WTC11 (cell line): ENCODE results near the gene PLXNB1. TPM values are rescaled to one million over a fixed set of nuclear protein-coding genes. Genes with fewer than 3 reads are reported as not detected.

ENCODE experiments used
- ATAC-seq: fragments of 200-7000 bp; cut with Tn5 transposase; 2 replicates; pipeline ENCODE4 v1.10.0; 2021; ENCODE audit warnings: mild to moderate bottlenecking, moderate library complexity
- CTCF ChIA-PET: fragments of 300-600 bp; sonication (Branson Sonifier 250); formaldehyde crosslinking; loops from one replicate; lab custom pipeline; 2021; ENCODE audit warnings: antibody characterized with exemption; lab: Charles Lee
- POLR2A ChIA-PET: fragments of 350-600 bp; sonication (Branson Sonifier 250); formaldehyde crosslinking; loops from one replicate; lab custom pipeline; 2021; ENCODE audit warnings: antibody characterized with exemption; lab: Charles Lee
- DNase-seq: peaks from one replicate; pipeline ENCODE4 v3.0.0; 2021; ENCODE audit warnings: low spot score
- H3K27ac Mint-ChIP-seq: 2 replicates; pipeline ENCODE4 v1.8.0; 2021; ENCODE audit warnings: mixed read lengths
- H3K27me3 Mint-ChIP-seq: 2 replicates; pipeline ENCODE4 v1.8.0; 2021; ENCODE audit warnings: low read depth, mild to moderate bottlenecking, moderate library complexity, mixed read lengths
- H3K36me3 Mint-ChIP-seq: 2 replicates; pipeline ENCODE4 v1.8.0; 2021; ENCODE audit warnings: mixed read lengths
- H3K4me1 Mint-ChIP-seq: 2 replicates; pipeline ENCODE4 v1.8.0; 2022; ENCODE audit warnings: mixed read lengths
- H3K4me3 Mint-ChIP-seq: 2 replicates; pipeline ENCODE4 v1.8.0; 2021; ENCODE audit warnings: mild to moderate bottlenecking, moderate library complexity, mixed read lengths
- H3K9me3 Mint-ChIP-seq: 2 replicates; pipeline ENCODE4 v1.8.0; 2021; ENCODE audit warnings: mixed read lengths
- CBFB ChIP-seq: sonication (generic); formaldehyde crosslinking; IDR thresholded peaks from 2 replicates; pipeline ENCODE4 v1.8.1; 2022; ENCODE audit warnings: mild to moderate bottlenecking, low read depth, missing genetic modification reagents
- E2F5 ChIP-seq: sonication (generic); formaldehyde crosslinking; IDR thresholded peaks from 2 replicates; pipeline ENCODE4 v1.8.1; 2022; ENCODE audit warnings: mild to moderate bottlenecking, moderate library complexity, missing genetic modification reagents
- ERG ChIP-seq: fragments of 250-450 bp; sonication (Bioruptor Pico); IDR thresholded peaks from 2 replicates; pipeline ENCODE4 v1.8.0; 2021; ENCODE audit warnings: mild to moderate bottlenecking
- ESRRA ChIP-seq: sonication (generic); formaldehyde crosslinking; IDR thresholded peaks from 2 replicates; pipeline ENCODE4 v1.8.1; 2022; ENCODE audit warnings: mild to moderate bottlenecking, missing genetic modification reagents, borderline replicate concordance
- FOXJ3 ChIP-seq: sonication (generic); formaldehyde crosslinking; IDR thresholded peaks from 2 replicates; pipeline ENCODE4 v1.9.0; 2021; ENCODE audit warnings: missing genetic modification reagents, mild to moderate bottlenecking, borderline replicate concordance
- GABPB1 ChIP-seq: sonication (generic); formaldehyde crosslinking; IDR thresholded peaks from 2 replicates; pipeline ENCODE4 v1.8.1; 2023; ENCODE audit warnings: mild to moderate bottlenecking, missing genetic modification reagents
- KAT7 ChIP-seq: sonication (generic); formaldehyde crosslinking; IDR thresholded peaks from 2 replicates; pipeline ENCODE4 v1.8.1; 2023; ENCODE audit warnings: missing genetic modification reagents, mild to moderate bottlenecking, borderline replicate concordance
- MYBL2 ChIP-seq: sonication (generic); formaldehyde crosslinking; IDR thresholded peaks from 2 replicates; pipeline ENCODE4 v1.8.1; 2023; ENCODE audit warnings: mild to moderate bottlenecking, moderate library complexity, missing genetic modification reagents
- NFYB ChIP-seq: sonication (generic); formaldehyde crosslinking; conservative IDR thresholded peaks from 2 replicates; pipeline ENCODE4 v1.8.0; 2022; ENCODE audit warnings: low read depth, missing genetic modification reagents
- NR1H2 ChIP-seq: sonication (generic); formaldehyde crosslinking; IDR thresholded peaks from 2 replicates; pipeline ENCODE4 v1.9.0; 2021; ENCODE audit warnings: mild to moderate bottlenecking, moderate library complexity, missing genetic modification reagents
- NR2C2 ChIP-seq: sonication (generic); formaldehyde crosslinking; IDR thresholded peaks from 2 replicates; pipeline ENCODE4 v1.8.0; 2022; ENCODE audit warnings: mild to moderate bottlenecking, missing genetic modification reagents
- SMAD4 ChIP-seq: sonication (generic); formaldehyde crosslinking; IDR thresholded peaks from 2 replicates; pipeline ENCODE4 v1.8.0; 2022; ENCODE audit warnings: mild to moderate bottlenecking, missing genetic modification reagents
- STAT6 ChIP-seq: sonication (generic); formaldehyde crosslinking; conservative IDR thresholded peaks from 2 replicates; pipeline ENCODE4 v1.8.1; 2023; ENCODE audit warnings: mild to moderate bottlenecking, low read depth, missing genetic modification reagents, moderate library complexity
- TEAD4 ChIP-seq: sonication (generic); formaldehyde crosslinking; IDR thresholded peaks from 2 replicates; pipeline ENCODE4 v1.8.0; 2022; ENCODE audit warnings: mild to moderate bottlenecking, missing genetic modification reagents
- TP53 ChIP-seq: sonication (generic); formaldehyde crosslinking; IDR thresholded peaks from 2 replicates; pipeline ENCODE4 v1.8.1; 2023; ENCODE audit warnings: mild to moderate bottlenecking, missing genetic modification reagents
- USF2 ChIP-seq: sonication (generic); formaldehyde crosslinking; IDR thresholded peaks from 2 replicates; pipeline ENCODE4 v1.8.1; 2023; ENCODE audit warnings: mild to moderate bottlenecking, missing genetic modification reagents, moderate library complexity
- ZNF396 ChIP-seq: fragments of 250-450 bp; sonication (Bioruptor Pico); IDR thresholded peaks from 2 replicates; pipeline ENCODE4 v1.8.0; 2021; ENCODE audit warnings: mild to moderate bottlenecking, moderate library complexity, borderline replicate concordance
- total RNA-seq: library from RNA; stranded (reverse); gene quantifications from 3 replicates; pipeline ENCODE4 v1.2.3, GENCODE V29; 2021
- TF ChIP-seq, protein P1 (sequence below): sonication (generic); formaldehyde crosslinking; IDR thresholded peaks from 2 replicates; pipeline ENCODE4 v1.8.0; 2023; ENCODE audit warnings: mild to moderate bottlenecking, missing genetic modification reagents
- TF ChIP-seq, protein P2 (sequence below): sonication (generic); formaldehyde crosslinking; IDR thresholded peaks from 2 replicates; pipeline ENCODE4 v1.8.0; 2022; ENCODE audit warnings: mild to moderate bottlenecking, missing genetic modification reagents

Gene PLXNB1
- total RNA-seq, 1 experiment from 2014 or later: 143 TPM

DNA sequence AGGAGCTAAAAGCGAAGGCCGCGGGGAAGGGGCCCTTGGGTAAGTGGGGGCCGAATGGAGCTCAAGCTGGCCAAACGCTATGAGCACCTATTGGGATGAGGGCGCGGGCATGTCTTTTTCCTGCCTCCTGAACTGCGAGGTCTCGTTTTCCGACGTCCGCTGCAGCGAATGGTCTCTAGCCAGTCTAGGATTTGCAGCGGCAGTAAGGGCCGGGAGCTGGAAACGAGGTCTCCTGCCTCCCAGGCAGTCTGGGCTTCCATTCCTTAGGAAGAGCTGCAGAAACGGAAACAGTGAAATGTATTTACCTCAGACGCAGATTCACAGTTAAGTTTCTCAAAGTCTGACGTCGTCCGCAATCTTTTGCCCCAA, 10.7 kb upstream of the PLXNB1 start:
- peak overlapping the region; percentile 99 for H3K4me3 Mint-ChIP-seq
- ChIA-PET POLR2A (interaction anchor here (0.7 to 2.2 kb wide), 4 partner anchors 10 to 72 kb away, joined by 4 to 15 read pairs (median 6); partner anchors contain the start of gene PLXNB1), CTCF (interaction anchor here (0.7 to 2.3 kb wide), 8 partner anchors 11 to 300 kb away, joined by 3 to 17 read pairs (median 6); partner anchors contain the start of genes PLXNB1 and SLC26A6)
- DNase-seq (no peak), ATAC-seq (no peak)
- H3K27me3 Mint-ChIP-seq: no peaks in the 10 kb centered on the region
- no peak for TF ChIP-seq SMAD4 (CRISPR knock-in tag)
- no peak for TF ChIP-seq ESRRA (CRISPR knock-in tag)
- TF ChIP-seq NR2C2 (CRISPR knock-in tag): no peak
- 0 out of 2 replicates have a peak, but pooled peaks have one; percentile 11 for TF ChIP-seq CBFB (CRISPR knock-in tag)
- peak overlapping the region; percentile 99 for H3K27ac Mint-ChIP-seq
- H3K9me3 Mint-ChIP-seq: no peaks in the 10 kb centered on the region
- peaks cover 25% of the 10 kb centered on the region for H3K36me3 Mint-ChIP-seq
- peaks cover 20% of the 10 kb centered on the region for H3K4me1 Mint-ChIP-seq

GRCh38 chr3:48439820-48440589, 10.1 kb upstream of the PLXNB1 start, which contains the start of the genes CCDC51 and TMA7:
Gene CCDC51 (minus strand): TSS chr3:48440119. CDS start chr3:48435128, 4,991 bp downstream.
Gene TMA7 (plus strand): TSS chr3:48440257. CDS start chr3:48440297, 40 bp downstream.
- Mint-ChIP-seq H3K4me3 (peak within 1 kb of the TSS; percentile 99), H3K27me3 (no peaks in the 10 kb centered on the region), H3K4me1 (peaks cover 17% of the 10 kb centered on the region), H3K27ac (peak within 1 kb of the TSS; percentile 99), H3K36me3 (peaks cover 27% of the 10 kb centered on the region), H3K9me3 (no peaks in the 10 kb centered on the region)
- ATAC-seq (peak; percentile 95), DNase-seq (peak; percentile 99)
- CTCF ChIA-PET: interaction anchor here (0.8 to 2.3 kb wide), 19 partner anchors 9 to 300 kb away, joined by 3 to 27 read pairs (median 7); partner anchors contain the start of genes CDC25A, NCKIPSD, PLXNB1 and SLC26A6
- POLR2A ChIA-PET: interaction anchor here (1.0 to 2.2 kb wide), 5 partner anchors 10 to 222 kb away, joined by 3 to 15 read pairs (median 6); partner anchors contain the start of gene PLXNB1
- TF ChIP-seq KAT7 (peak; percentile 84; the same call in 1 of the 2 replicates), FOXJ3 (no peak), USF2 (peak; percentile 63), ZNF396 (CRISPR knock-in tag) (no peak), NR2C2 (CRISPR knock-in tag) (peak; percentile 97), NR1H2 (CRISPR knock-in tag) (no peak), ERG (CRISPR knock-in tag) (no peak), MYBL2 (CRISPR knock-in tag) (peak; percentile 85), STAT6 (CRISPR knock-in tag) (no peak), GABPB1 (CRISPR knock-in tag) (peak; percentile 71), NFYB (CRISPR knock-in tag) (peak; percentile 90), TEAD4 (no peak), E2F5 (CRISPR knock-in tag) (peak; percentile 72; the same call in 1 of the 2 replicates), TP53 (CRISPR knock-in tag) (peak; percentile 39; the same call in 1 of the 2 replicates)
- TF ChIP-seq, protein P1, sequence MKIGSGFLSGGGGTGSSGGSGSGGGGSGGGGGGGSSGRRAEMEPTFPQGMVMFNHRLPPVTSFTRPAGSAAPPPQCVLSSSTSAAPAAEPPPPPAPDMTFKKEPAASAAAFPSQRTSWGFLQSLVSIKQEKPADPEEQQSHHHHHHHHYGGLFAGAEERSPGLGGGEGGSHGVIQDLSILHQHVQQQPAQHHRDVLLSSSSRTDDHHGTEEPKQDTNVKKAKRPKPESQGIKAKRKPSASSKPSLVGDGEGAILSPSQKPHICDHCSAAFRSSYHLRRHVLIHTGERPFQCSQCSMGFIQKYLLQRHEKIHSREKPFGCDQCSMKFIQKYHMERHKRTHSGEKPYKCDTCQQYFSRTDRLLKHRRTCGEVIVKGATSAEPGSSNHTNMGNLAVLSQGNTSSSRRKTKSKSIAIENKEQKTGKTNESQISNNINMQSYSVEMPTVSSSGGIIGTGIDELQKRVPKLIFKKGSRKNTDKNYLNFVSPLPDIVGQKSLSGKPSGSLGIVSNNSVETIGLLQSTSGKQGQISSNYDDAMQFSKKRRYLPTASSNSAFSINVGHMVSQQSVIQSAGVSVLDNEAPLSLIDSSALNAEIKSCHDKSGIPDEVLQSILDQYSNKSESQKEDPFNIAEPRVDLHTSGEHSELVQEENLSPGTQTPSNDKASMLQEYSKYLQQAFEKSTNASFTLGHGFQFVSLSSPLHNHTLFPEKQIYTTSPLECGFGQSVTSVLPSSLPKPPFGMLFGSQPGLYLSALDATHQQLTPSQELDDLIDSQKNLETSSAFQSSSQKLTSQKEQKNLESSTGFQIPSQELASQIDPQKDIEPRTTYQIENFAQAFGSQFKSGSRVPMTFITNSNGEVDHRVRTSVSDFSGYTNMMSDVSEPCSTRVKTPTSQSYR (CRISPR knock-in tag): peak; percentile 71; the same call in 1 of the 2 replicates
- TF ChIP-seq, protein P2, sequence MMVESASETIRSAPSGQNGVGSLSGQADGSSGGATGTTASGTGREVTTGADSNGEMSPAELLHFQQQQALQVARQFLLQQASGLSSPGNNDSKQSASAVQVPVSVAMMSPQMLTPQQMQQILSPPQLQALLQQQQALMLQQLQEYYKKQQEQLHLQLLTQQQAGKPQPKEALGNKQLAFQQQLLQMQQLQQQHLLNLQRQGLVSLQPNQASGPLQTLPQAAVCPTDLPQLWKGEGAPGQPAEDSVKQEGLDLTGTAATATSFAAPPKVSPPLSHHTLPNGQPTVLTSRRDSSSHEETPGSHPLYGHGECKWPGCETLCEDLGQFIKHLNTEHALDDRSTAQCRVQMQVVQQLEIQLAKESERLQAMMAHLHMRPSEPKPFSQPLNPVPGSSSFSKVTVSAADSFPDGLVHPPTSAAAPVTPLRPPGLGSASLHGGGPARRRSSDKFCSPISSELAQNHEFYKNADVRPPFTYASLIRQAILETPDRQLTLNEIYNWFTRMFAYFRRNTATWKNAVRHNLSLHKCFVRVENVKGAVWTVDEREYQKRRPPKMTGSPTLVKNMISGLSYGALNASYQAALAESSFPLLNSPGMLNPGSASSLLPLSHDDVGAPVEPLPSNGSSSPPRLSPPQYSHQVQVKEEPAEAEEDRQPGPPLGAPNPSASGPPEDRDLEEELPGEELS: 0 out of 2 replicates have a peak, but pooled peaks have one; percentile 75
